NCI-H82 treated with DMSO at 0.1 percent for 48 hours (cell line): Measurements from ENCODE around the gene NFIX.

ENCODE experiments used
- DNase-seq: peaks from one replicate; lab custom pipeline; 2025; ENCODE audit not compliant: unreplicated experiment; lab: John Stamatoyannopoulos, UW

Gene NFIX

GRCh38 chr19:13006431-13007281, 11.4 kb downstream of the NFIX start:
- no peak for DNase-seq

- DNase-seq = no peak
Observed at GRCh38 chr19:13007292-13008045, 12.2 kb downstream of the NFIX start.

- peak; percentile 37 for DNase-seq
Observed at GRCh38 chr19:13008926-13009787, 13.9 kb downstream of the NFIX start.

GRCh38 chr19:13010038-13010991, 15.0 kb downstream of the NFIX start:
- DNase-seq = no peak

GRCh38 chr19:13010992-13011652, 15.8 kb downstream of the NFIX start:
- no peak for DNase-seq

- DNase-seq = no peak
Observed at GRCh38 chr19:13011653-13012389, 16.5 kb downstream of the NFIX start.

GRCh38 chr19:13012390-13012689, 17.1 kb downstream of the NFIX start:
- DNase-seq = no peak

- DNase-seq = no peak
Observed at GRCh38 chr19:13012690-13013608, 17.7 kb downstream of the NFIX start.

GRCh38 chr19:13013649-13014048, 18.4 kb downstream of the NFIX start:
- no peak for DNase-seq

GRCh38 chr19:13014101-13014920, 19.0 kb downstream of the NFIX start:
- DNase-seq = no peak

- DNase-seq = no peak
Observed at GRCh38 chr19:13014921-13015280, 19.6 kb downstream of the NFIX start.

- no peak for DNase-seq
Observed at GRCh38 chr19:13015361-13016223, 20.3 kb downstream of the NFIX start.

- DNase-seq = no peak
Observed at GRCh38 chr19:13016245-13016627, 21.0 kb downstream of the NFIX start.

GRCh38 chr19:13016628-13017305, 21.5 kb downstream of the NFIX start:
- DNase-seq = no peak

- DNase-seq = no peak
Observed at GRCh38 chr19:13017306-13018034, 22.2 kb downstream of the NFIX start.
